Spleen (tissue), 11 donors: Measurements from ENCODE around the gene EXPH5. TPM values are rescaled to one million over a fixed set of nuclear protein-coding genes. Genes with fewer than 3 reads are reported as not detected.
"Not testable (repeated sequence)": the region's sequence is repeated elsewhere in the genome, so short reads cannot be mapped to it uniquely, and the experiment has no call there.

Experiments used
- DNase-seq: peaks from one replicate; pipeline ENCODE4 v3.0.0-alpha.2; 2020
- H3K27ac ChIP-seq, 8 donors: fragments of 200-600 bp; sonication (generic) in 7 of 8; 1 replicate in 4 of 8; 2 replicates in 4 of 8; pipeline versions ENCODE4 v1.5.0 to v1.8.0; 2016 to 2021; ENCODE audit warnings: inconsistent platforms in 4 of 8, mild to moderate bottlenecking in 4 of 8, moderate library complexity in 1 of 8
- H3K27me3 ChIP-seq, 7 donors: fragments of 200-600 bp; sonication (generic) in 6 of 7; replicated peaks in 1 of 7; 1 replicate in 4 of 7; 2 replicates in 3 of 7; pipeline versions ENCODE4 v1.5.0 to v1.8.0; 2016 to 2021; ENCODE audit warnings: inconsistent platforms in 3 of 7, mild to moderate bottlenecking in 1 of 7
- H3K36me3 ChIP-seq, 6 donors: fragments of 200-600 bp; sonication (generic) in 5 of 6; 1 replicate in 4 of 6; 2 replicates in 2 of 6; pipeline versions ENCODE4 v1.5.0 to v1.8.0; 2016 to 2021; ENCODE audit warnings: inconsistent platforms in 2 of 6
- H3K4me1 ChIP-seq, 6 donors: fragments of 200-600 bp; sonication (generic) in 5 of 6; 1 replicate in 3 of 6; 2 replicates in 3 of 6; pipeline versions ENCODE4 v1.5.0 to v1.8.0; 2016 to 2021; ENCODE audit warnings: inconsistent platforms in 3 of 6
- H3K4me3 ChIP-seq, 8 donors: fragments of 200-600 bp; sonication (generic) in 7 of 8; 1 replicate in 4 of 8; 2 replicates in 4 of 8; pipeline versions ENCODE4 v1.5.0 to v1.8.0; 2016 to 2021; ENCODE audit warnings: inconsistent platforms in 4 of 8, mild to moderate bottlenecking in 4 of 8, moderate library complexity in 2 of 8
- H3K9me3 ChIP-seq, 8 donors: fragments of 200-600 bp; sonication (generic) in 7 of 8; 1 replicate in 4 of 8; 2 replicates in 4 of 8; pipeline versions ENCODE4 v1.5.0 to v1.8.0; 2016 to 2021; ENCODE audit warnings: inconsistent platforms in 4 of 8
- CTCF ChIP-seq, 11 experiments: fragments of 200-600 bp in 7 of 11; fragments of 450-650 bp in 4 of 11; sonication (generic) in 4 of 11; IDR thresholded peaks in 8 of 11; conservative IDR thresholded peaks in 3 of 11; 1 replicate in 7 of 11; 2 replicates in 4 of 11; pipeline versions ENCODE4 v1.4.0 to v1.8.0; 2016 to 2021; ENCODE audit warnings: antibody characterized with exemption in 11 of 11, inconsistent platforms in 4 of 11, mild to moderate bottlenecking in 1 of 11
- POLR2A ChIP-seq, 3 donors: fragments of 450-650 bp; IDR thresholded peaks; one replicate each; pipeline ENCODE4 v1.5.1; 2017; ENCODE audit warnings: antibody characterized with exemption in 3 of 3, mild to moderate bottlenecking in 1 of 3
- POLR2AphosphoS5 ChIP-seq, 3 donors: sonication (generic); formaldehyde crosslinking; IDR thresholded peaks; one replicate each; pipeline ENCODE4 v1.5.1; 2017; ENCODE audit warnings: antibody characterized with exemption in 3 of 3
- WGBS, 5 donors: extraction: QIAGEN DNeasy Blood & Tissue Kit in 3 of 5; methylation state at CpG; one replicate each; pipeline versions ENCODE4 v1.1.5 to v1.1.7; 2013 to 2018; 5-methylcytosine and 5-hydroxymethylcytosine counted together
- intact Hi-C: fragments of 100-400 bp; cut with DNase I; formaldehyde crosslinking; loops from one replicate; pipeline ENCODE4 v1.15.0; 2023; ENCODE audit warnings: low total_unique reads
- polyA plus RNA-seq, 3 donors: library from polyadenylated mRNA; stranded (reverse); fragments of 200-250 nt; gene quantifications; one replicate each; pipeline ENCODE4 v1.2.1, GENCODE V29; 2013
- total RNA-seq, 7 donors: library from RNA; depleted of rRNA in 3 of 7; stranded (reverse); fragments of >200 nt in 3 of 7; fragmentation: NEBNext Ultra II Directional in 4 of 7; extraction: Animal tissue kit (Norgen Biotek cat#: 25700) in 4 of 7; gene quantifications; one replicate each; pipeline versions ENCODE4 v1.1.0 to v1.2.1, GENCODE V29; 2016 to 2021
- donor health status: healthy with polysubstance abuse.
- donor health status: DM: no; HTN: no; CAD: no; lungs with moderate emphysema.
- donor health status: DM: no; HTN: no; CAD: no.
- donor health status: Bipolar disorder and iron deficiency.
- donor health status: healthy.
- donor health status: DM: no; HTN: no; CAD: no.
- donor health status: DM: yes; HTN: yes; CAD: no.

The EXPH5 gene
- total and polyA plus RNA-seq, 10 donors: 0.05 to 1.9 (median 0.77) TPM

GRCh38 chr11:108609682-108610081 lies 16.1 kb upstream of the EXPH5 start:
- peaks cover 0 to 6% (median 0%) of the 10 kb centered on the region in 7 donors for H3K27me3 ChIP-seq
- TF ChIP-seq POLR2A (IDR thresholded peaks at IDR 0.05) (no peak), POLR2AphosphoS5 (IDR thresholded peaks at IDR 0.05) (no peak), CTCF (IDR thresholded peaks at IDR 0.05 in 8 of 11, conservative IDR thresholded peaks at IDR 0.05 in 3 of 11) (no peak)
- H3K4me1 ChIP-seq: no peaks in the 10 kb centered on the region
- no peak for DNase-seq
- WGBS, 5 donors: 83 to 88% (median 85%) methylated on average over 5 of the region's 5 CpGs
- H3K36me3 ChIP-seq: no peaks in the 10 kb centered on the region
- H3K9me3 ChIP-seq: no peaks in the 10 kb centered on the region
- intact Hi-C loops: no loop called here
- no peak overlapping the region for H3K4me3 ChIP-seq
- no peak overlapping the region for H3K27ac ChIP-seq

- Histone ChIP-seq H3K36me3 (no peaks in the 10 kb centered on the region), H3K9me3 (no peaks in the 10 kb centered on the region), H3K4me3 (no peak overlapping the region), H3K4me1 (no peaks in the 10 kb centered on the region), H3K27me3 (peaks cover 0 to 6% (median 0%) of the 10 kb centered on the region in 7 donors), H3K27ac (no peak overlapping the region)
- TF ChIP-seq CTCF (IDR thresholded peaks at IDR 0.05 in 8 of 11, conservative IDR thresholded peaks at IDR 0.05 in 3 of 11) (no peak), POLR2A (IDR thresholded peaks at IDR 0.05) (no peak), POLR2AphosphoS5 (IDR thresholded peaks at IDR 0.05) (no peak)
- 84 to 96% (median 89%) methylated on average over 1 of the region's 1 CpG for WGBS, 5 donors
- intact Hi-C loops: no loop called here
- DNase-seq: no peak
Measured at GRCh38 chr11:108608548-108608947, 15.0 kb upstream of the EXPH5 start.

DNA sequence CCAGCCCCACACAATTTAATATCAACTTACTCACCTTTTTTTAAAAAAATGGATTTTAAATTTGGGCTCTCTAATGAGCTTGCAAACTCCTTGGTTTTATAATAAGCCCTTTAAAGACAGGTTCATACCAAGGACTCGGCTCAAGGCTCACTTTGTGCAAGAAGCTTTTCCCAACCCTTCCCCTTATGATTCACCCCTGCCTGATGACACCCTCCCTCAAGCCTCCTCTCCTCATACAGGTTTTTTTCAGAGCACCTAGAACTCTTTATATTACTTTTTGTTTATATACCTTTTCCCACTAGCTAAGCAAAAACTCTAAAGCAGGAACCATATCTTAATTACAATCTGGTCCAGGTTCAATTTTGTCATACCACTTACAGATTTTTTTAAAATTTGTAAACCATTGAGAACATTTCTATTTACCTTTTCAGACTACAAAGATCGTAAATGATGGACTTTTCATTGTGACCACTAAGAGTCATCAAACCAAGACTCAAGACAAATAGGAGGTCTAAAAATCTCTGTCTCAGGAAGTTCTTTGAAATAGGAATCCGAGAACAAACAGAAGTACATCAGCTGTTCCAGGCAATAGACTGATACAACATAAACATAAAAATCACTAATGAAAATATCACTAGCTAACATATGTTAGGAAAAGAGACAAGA lies 13.1 kb upstream of the EXPH5 start:
- TF ChIP-seq POLR2AphosphoS5 (IDR thresholded peaks at IDR 0.05) (no peak), POLR2A (IDR thresholded peaks at IDR 0.05) (no peak), CTCF (IDR thresholded peaks at IDR 0.05 in 8 of 11, conservative IDR thresholded peaks at IDR 0.05 in 3 of 11) (no peak)
- Histone ChIP-seq H3K27me3 (peaks cover 0 to 13% (median 0%) of the 10 kb centered on the region in 7 donors), H3K9me3 (no peaks in the 10 kb centered on the region), H3K36me3 (no peaks in the 10 kb centered on the region), H3K4me1 (no peaks in the 10 kb centered on the region), H3K4me3 (no peak overlapping the region), H3K27ac (no peak overlapping the region)
- intact Hi-C loops: no loop called here
- no peak for DNase-seq
- 68 to 88% (median 84%) methylated on average over 3 of the region's 3 CpGs for WGBS, 5 donors

DNA sequence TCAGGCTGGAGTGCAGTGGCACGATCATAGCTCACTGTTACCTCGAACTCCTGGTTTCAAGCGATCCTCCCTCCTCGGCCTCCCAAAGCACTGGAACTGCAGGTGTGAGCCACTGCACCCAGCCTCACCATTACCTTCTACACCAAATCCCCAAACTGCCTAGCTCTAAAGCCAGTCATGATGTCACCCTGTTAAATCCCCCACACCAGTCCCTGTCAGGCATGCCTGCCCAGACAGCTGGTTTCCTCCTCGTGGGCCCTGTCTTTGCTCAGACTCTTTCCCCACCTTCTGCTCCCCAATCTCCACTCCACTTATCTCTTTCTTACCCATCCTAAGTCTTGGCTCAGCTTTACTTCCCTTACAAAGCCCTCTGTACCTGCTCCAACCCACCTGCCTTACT lies 12.5 kb upstream of the EXPH5 start:
- intact Hi-C loops: no loop called here
- no peaks in the 10 kb centered on the region for H3K9me3 ChIP-seq
- H3K27me3 ChIP-seq: peaks cover 0 to 14% (median 0%) of the 10 kb centered on the region in 7 donors
- H3K4me1 ChIP-seq: no peaks in the 10 kb centered on the region
- H3K27ac ChIP-seq: no peak overlapping the region
- no peak for TF ChIP-seq POLR2A (IDR thresholded peaks at IDR 0.05)
- TF ChIP-seq POLR2AphosphoS5 (IDR thresholded peaks at IDR 0.05): no peak
- TF ChIP-seq CTCF (IDR thresholded peaks at IDR 0.05 in 8 of 11, conservative IDR thresholded peaks at IDR 0.05 in 3 of 11): no peak
- no peak overlapping the region for H3K4me3 ChIP-seq
- 70 to 84% (median 75%) methylated on average over 5 of the region's 5 CpGs for WGBS, 5 donors
- no peak for DNase-seq
- no peaks in the 10 kb centered on the region for H3K36me3 ChIP-seq

DNA sequence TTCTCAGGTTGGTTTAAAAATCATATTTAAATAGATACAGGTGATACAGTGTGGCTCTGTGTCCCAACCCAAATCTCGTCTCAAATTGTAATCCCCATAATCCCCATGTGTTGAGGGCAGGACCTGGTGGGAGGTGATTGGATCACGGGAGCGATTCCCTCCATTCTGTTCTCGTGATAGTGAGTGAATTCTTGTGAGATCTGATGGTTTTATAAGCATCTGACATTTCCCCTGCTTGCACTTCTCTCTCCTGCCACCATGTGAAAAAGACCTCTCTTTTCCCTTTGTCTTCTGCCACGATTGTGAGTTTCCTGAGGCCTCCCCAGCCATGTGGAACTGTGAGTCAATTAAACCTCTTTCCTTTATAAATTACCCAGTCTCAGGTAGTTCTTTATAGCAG lies 9.2 kb upstream of the EXPH5 start:
- H3K4me1 ChIP-seq, H3K27ac ChIP-seq, intact Hi-C loops, H3K4me3 ChIP-seq, H3K36me3 ChIP-seq, DNase-seq, H3K9me3 ChIP-seq: not testable (repeated sequence)
- WGBS, 5 donors: 62 to 73% (median 67%) methylated on average over 5 of the region's 5 CpGs
- H3K27me3 ChIP-seq: peaks cover 0 to 14% (median 0%) of the 10 kb centered on the region in 7 donors
